SK-N-MC (cell line): ENCODE results near the gene MBD2.
A peak's percentile ranks its signal among the peaks of the same experiment; 100 is the strongest.

Source experiments
- DNase-seq: peaks from one replicate; pipeline ENCODE4 v3.0.0-alpha.2; 2011; ENCODE audit warnings: low read depth, low spot score
- H3K27ac ChIP-seq: fragments of 200-600 bp; sonication (generic); 2 replicates; pipeline ENCODE4 v1.5.1; 2016; ENCODE audit warnings: mixed run types
- H3K36me3 ChIP-seq: fragments of 200-600 bp; sonication (generic); 2 replicates; pipeline ENCODE4 v1.6.1; 2017; ENCODE audit warnings: antibody characterized with exemption, low read length, mixed read lengths; ENCODE audit not compliant: insufficient read depth
- H3K4me3 ChIP-seq: fragments of 200-600 bp; sonication (generic); 2 replicates; pipeline ENCODE4 v1.5.1; 2016
- H3K9ac ChIP-seq: fragments of 200-600 bp; sonication (generic); 2 replicates; pipeline ENCODE4 v1.8.0; 2017; ENCODE audit warnings: mixed run types, mixed read lengths; ENCODE audit not compliant: insufficient read length
- H3K9me3 ChIP-seq: fragments of 200-600 bp; sonication (generic); 2 replicates; pipeline ENCODE4 v1.6.1; 2017; ENCODE audit warnings: low read depth, mild to moderate bottlenecking, antibody characterized with exemption, low read length, moderate library complexity, mixed read lengths
- EZH2 ChIP-seq: fragments of 200-600 bp; sonication (generic); IDR thresholded peaks from one replicate; pipeline ENCODE4 v1.6.1; 2017; ENCODE audit warnings: antibody characterized with exemption
- FOXP2 ChIP-seq: optimal IDR thresholded peaks from 2 replicates; pipeline ENCODE3; 2011; ENCODE audit warnings: mild to moderate bottlenecking, moderate library complexity; ENCODE audit not compliant: insufficient read depth; ENCODE audit errors: extremely low read length, control extremely low read depth
- POLR2AphosphoS5 ChIP-seq: IDR thresholded peaks from 2 replicates; pipeline ENCODE4 v1.6.1; 2012; ENCODE audit warnings: mild to moderate bottlenecking, low read depth, low read length, borderline replicate concordance

Gene MBD2

DNA sequence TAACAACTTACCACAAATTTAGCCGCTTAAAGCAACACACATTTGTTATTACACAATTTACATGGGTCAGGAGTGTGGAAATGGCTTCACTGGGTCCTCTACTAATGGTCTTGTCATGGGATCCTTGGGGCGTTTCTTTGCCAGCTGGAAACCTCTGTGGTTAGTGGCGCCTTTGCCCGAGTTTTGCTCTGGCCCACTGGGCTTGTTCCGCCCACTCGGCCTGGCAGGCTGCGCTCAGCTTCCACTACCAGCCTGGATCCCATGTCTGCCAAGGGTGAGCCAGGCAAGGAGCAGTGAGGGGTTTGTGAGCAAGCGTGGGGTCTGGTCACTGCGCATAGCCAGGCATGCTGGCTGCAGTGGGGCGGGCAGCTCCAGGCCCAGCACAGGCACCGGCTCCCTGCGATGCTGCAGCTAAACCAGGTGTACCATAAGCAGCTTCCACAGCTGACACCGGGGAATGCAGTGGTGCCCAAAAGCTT lies 16.2 kb upstream of the MBD2 start:
- no peaks in the 10 kb centered on the region for H3K9me3 ChIP-seq
- H3K27ac ChIP-seq: 0 out of 2 replicates have a peak overlapping the region, but pooled peaks have one; percentile 84
- TF ChIP-seq FOXP2 (no peak), POLR2AphosphoS5 (no peak), EZH2 (no peak)
- no peak overlapping the region for H3K9ac ChIP-seq
- no peak for DNase-seq
- no peaks in the 10 kb centered on the region for H3K36me3 ChIP-seq
- no peak overlapping the region for H3K4me3 ChIP-seq

DNA sequence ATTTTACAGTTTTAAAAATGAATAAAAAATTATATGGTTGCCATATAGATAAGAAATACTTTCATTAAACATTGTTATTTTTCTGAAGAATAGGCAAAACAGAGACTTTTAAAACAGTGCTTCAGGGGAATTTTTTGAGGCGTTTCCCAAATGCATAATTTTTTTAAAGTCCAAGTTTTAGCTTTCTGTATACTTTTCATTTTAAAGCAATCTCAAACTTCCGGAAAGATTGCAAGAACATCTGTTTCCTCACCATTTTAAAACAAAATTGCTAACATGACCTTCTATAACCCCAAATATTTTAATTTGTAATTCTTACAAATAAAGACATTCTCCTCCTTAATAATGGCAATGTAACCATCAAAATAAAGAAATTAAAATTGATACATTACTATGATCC lies 15.1 kb upstream of the MBD2 start:
- peak overlapping the region; percentile 55 for H3K4me3 ChIP-seq
- DNase-seq: no peak
- peak overlapping the region; percentile 41 for H3K9ac ChIP-seq
- TF ChIP-seq POLR2AphosphoS5 (no peak; the same call in 1 of the 2 replicates), EZH2 (no peak), FOXP2 (no peak)
- no peaks in the 10 kb centered on the region for H3K9me3 ChIP-seq
- no peaks in the 10 kb centered on the region for H3K36me3 ChIP-seq
- H3K27ac ChIP-seq: peak overlapping the region; percentile 84

DNA sequence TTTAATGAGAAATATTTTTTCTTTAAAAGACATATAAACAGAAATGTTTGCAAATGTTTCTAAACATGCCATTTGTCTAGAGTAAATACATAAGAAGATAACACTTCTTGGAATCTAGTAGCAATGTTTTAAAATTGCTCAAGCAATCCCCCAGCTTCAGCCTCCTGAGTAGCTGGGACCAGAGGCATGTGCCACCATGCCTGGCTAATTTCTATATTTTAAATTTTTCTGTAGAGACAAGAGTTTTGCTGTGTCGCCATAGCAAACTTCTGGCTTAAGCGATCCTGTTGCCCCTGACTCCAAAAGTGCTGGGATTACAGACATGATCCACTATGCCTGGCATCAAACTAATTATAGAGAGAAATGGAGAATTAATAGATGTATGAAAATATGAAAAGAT lies 14.6 kb upstream of the MBD2 start:
- Histone ChIP-seq H3K9me3 (no peaks in the 10 kb centered on the region), H3K9ac (peak overlapping the region; percentile 41), H3K27ac (peak overlapping the region; percentile 84), H3K36me3 (no peaks in the 10 kb centered on the region), H3K4me3 (peak overlapping the region; percentile 55)
- DNase-seq: no peak
- TF ChIP-seq FOXP2 (no peak), EZH2 (no peak), POLR2AphosphoS5 (no peak)

DNA sequence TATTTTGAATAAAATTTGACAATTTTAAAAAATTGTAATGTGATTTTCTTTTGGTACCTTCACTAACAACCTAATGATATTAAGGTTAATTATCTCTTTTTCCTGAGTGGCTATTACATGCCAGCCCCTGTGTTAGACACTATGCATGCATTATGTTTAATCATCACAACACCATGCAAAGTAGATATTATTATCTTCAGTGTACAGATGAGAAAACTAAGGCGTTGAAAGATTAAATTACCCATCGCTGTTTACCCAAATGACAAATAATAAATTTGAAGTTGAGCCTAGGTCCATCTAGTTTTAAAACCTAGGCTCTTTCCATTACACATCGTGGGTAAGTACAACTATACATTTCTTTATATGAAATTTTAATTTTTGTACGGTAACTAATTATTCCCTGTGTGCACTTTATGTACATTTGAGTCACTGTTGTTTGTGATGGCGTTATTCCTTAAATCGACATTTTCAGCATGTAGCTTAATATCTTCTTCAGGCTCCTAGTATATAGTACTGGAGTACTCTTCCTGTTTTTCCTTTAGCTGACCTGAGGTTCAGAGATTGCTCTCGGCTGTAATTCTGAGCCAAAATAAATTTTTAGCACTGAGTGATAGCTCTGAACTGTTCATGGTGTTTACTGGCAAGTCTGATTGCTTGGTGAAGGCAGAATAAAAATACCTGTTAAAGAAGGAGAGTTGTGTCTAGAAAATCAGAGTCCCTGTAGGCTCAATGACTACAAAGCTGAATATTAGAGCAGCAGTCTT lies 13.9 kb upstream of the MBD2 start:
- peak overlapping the region; percentile 32 for H3K9ac ChIP-seq
- H3K9me3 ChIP-seq: no peaks in the 10 kb centered on the region
- peak overlapping the region; percentile 84; the same call in 1 of the 2 replicates for H3K27ac ChIP-seq
- DNase-seq: no peak
- peak overlapping the region; percentile 55 for H3K4me3 ChIP-seq
- H3K36me3 ChIP-seq: no peaks in the 10 kb centered on the region
- TF ChIP-seq EZH2 (no peak), FOXP2 (no peak), POLR2AphosphoS5 (no peak)

DNA sequence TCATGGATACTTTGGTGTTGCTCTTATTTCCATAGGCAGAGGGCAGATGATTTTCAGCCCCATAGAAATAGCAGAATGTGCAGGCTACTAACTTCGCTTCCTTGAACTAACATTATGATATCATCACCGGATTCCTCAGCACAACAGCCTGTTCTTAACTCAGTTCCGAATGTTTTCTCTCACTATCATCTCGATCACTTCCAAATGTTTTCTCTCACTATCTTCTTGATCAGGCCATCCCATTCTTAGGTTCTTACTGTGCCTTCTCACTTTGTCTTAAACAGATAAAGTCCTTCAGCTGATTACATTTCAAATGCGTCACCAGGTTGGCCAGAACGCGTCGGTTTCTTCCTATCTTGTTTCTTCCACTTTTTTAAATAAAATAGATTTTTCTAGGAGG lies 11.4 kb upstream of the MBD2 start:
- Histone ChIP-seq H3K9ac (no peak overlapping the region), H3K36me3 (no peaks in the 10 kb centered on the region), H3K9me3 (no peaks in the 10 kb centered on the region), H3K4me3 (no peak overlapping the region), H3K27ac (no peak overlapping the region)
- DNase-seq: no peak
- TF ChIP-seq FOXP2 (no peak), POLR2AphosphoS5 (no peak), EZH2 (no peak)

DNA sequence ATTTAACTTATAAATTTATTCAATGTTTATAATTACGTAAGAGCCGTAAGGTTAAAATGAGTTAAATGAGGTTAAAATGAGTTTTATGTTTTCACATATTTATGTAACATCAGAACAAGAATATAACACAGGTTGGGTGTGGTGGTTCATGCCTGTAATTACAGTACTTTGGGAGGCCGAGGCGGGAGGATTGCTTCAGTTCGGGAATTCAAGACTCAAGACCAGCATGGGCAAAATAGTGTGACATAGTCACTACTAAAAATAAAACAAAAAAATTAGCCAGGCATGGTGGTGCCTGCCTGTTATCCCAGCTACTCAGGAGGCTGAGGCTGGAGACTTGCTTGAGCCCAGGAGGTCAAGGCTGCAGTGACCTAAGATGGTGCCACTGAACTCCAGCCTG lies 9.3 kb upstream of the MBD2 start:
- H3K36me3 ChIP-seq: no peaks in the 10 kb centered on the region
- TF ChIP-seq EZH2: no peak
- TF ChIP-seq POLR2AphosphoS5: no peak
- no peak for TF ChIP-seq FOXP2
- no peak overlapping the region for H3K4me3 ChIP-seq
- no peak for DNase-seq
- H3K27ac ChIP-seq: no peak overlapping the region
- H3K9ac ChIP-seq: no peak overlapping the region
- H3K9me3 ChIP-seq: no peaks in the 10 kb centered on the region

DNA sequence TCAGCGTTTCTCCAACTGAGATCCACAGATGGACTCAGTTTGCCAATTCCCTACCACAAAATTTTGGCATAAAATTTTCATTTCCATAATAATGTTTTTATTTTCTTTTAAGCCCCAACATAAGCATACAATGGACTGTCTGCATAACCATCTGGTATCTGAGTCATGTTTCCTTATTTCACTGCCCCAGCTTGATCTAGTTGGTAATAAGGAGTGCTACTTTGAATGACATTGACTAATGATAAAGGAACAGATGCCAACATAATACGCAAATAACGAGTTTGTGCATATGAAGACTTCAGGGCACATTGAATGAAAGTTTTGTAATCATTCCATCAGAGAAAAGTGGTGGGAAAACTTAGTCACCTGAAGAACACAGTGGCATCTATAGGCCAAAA lies 8.8 kb upstream of the MBD2 start:
- Histone ChIP-seq H3K9me3 (no peaks in the 10 kb centered on the region), H3K36me3 (no peaks in the 10 kb centered on the region), H3K4me3 (no peak overlapping the region), H3K27ac (no peak overlapping the region), H3K9ac (no peak overlapping the region)
- no peak for TF ChIP-seq FOXP2
- no peak for TF ChIP-seq EZH2
- no peak for TF ChIP-seq POLR2AphosphoS5
- DNase-seq: no peak

DNA sequence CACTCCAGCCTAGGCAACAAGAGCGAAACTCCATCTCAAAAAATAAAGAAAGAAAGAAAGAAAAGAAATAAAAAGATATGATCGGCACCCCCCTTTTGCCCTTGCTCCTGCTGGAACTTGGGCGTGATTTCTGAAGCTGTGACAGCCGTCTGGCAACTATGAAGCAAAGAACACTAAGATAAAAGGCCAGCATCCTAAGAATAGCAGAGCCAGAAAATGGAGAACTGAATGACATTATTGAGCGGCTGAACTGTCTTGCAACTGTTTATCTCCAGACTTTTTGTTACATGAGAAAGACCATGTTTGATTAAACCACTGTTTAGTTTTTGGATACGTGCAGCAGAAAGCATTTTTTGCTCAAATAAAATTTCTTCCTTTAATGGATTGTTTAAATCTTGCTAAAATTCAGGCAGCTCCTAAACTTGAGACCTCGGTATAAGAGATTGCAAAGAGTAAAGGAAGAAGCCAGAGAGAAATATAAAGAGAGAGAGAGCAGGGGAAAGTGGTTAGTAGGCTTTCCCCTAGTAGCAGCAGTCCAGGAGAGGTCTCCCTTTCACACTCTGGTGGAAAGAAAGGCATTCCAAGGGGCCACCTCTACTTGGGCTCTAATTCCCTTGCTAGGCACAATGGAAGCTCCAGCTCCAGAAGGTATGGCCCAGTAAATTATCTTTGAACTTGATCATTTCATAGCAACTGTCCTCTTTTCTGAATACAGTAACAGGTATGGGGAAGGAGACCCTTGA lies 8.2 kb upstream of the MBD2 start:
- Histone ChIP-seq H3K27ac (no peak overlapping the region), H3K9ac (no peak overlapping the region), H3K4me3 (no peak overlapping the region), H3K9me3 (no peaks in the 10 kb centered on the region), H3K36me3 (no peaks in the 10 kb centered on the region)
- no peak for TF ChIP-seq EZH2
- no peak for TF ChIP-seq POLR2AphosphoS5
- TF ChIP-seq FOXP2: no peak
- no peak for DNase-seq
